Rectal smooth muscle tissue (tissue), 1 donor: ENCODE measurements around the gene PHF13.

ENCODE experiments used
- H3K27ac ChIP-seq: one replicate; pipeline ENCODE4 v1.7.0; 2013; ENCODE audit warnings: low read depth, low read length, inconsistent platforms
- H3K27me3 ChIP-seq: one replicate; pipeline ENCODE4 v1.7.0; 2013; ENCODE audit warnings: low read length; ENCODE audit not compliant: control insufficient read depth, insufficient read depth
- H3K36me3 ChIP-seq: one replicate; pipeline ENCODE4 v1.7.0; 2013; ENCODE audit warnings: low read length; ENCODE audit not compliant: control insufficient read depth, insufficient read depth
- H3K4me1 ChIP-seq: one replicate; pipeline ENCODE4 v1.7.0; 2013; ENCODE audit warnings: low read length; ENCODE audit not compliant: control insufficient read depth, insufficient read depth
- H3K4me3 ChIP-seq: one replicate; pipeline ENCODE4 v1.7.0; 2013; ENCODE audit warnings: low read length
- H3K9ac ChIP-seq: one replicate; pipeline ENCODE4 v1.7.0; 2013; ENCODE audit warnings: low read length

Gene PHF13

DNA sequence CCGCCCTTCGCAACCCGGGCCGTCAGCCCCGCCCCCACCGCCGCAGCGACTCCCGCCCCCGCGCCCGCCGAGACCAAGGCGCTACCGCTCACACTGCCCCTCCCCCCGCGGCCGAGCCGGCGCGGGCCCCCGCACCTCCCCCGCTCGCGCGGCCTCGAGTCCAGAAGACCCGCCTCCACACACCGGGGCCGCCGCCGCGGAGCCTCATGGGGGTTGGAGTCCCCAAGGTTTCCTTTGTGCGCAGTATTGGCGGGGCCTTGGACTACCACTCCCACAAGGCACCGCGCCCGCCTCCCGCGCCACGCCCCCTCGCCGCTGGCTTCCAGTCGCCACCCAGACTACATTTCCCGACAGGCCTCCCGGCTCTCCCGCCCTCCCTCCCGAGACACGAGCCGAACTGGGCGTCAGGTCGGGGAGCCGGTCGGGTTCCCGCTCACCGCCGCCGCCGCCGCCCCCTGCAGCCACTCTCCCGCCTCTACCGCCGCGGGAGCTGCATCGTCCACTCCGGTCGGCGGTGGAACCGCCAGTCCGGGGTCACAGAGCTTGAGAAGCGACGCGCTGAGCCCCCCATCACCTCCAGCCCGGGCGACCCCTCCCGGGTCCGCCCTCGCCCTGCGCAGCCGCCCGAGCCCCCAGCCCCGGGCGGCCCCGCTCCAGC lies at the start of gene PHF13:
Gene PHF13 (plus strand): TSS at position 371 of the 658 bp plus-strand sequence. CDS start 336 bp downstream, outside the sequence.
- no peaks in the 10 kb centered on the region for H3K36me3 ChIP-seq
- no peaks in the 10 kb centered on the region for H3K27me3 ChIP-seq
- H3K4me1 ChIP-seq: peaks cover 6% of the 10 kb centered on the region
- peak within 1 kb of the TSS; percentile 66 for H3K9ac ChIP-seq
- peak within 1 kb of the TSS; percentile 93 for H3K4me3 ChIP-seq
- peak within 1 kb of the TSS; percentile 96 for H3K27ac ChIP-seq

GRCh38 chr1:6569033-6569432 lies 44.5 kb upstream of the PHF13 start:
- H3K36me3 ChIP-seq: no peaks in the 10 kb centered on the region
- no peak overlapping the region for H3K9ac ChIP-seq
- no peaks in the 10 kb centered on the region for H3K27me3 ChIP-seq
- H3K27ac ChIP-seq: no peak overlapping the region
- no peak overlapping the region for H3K4me3 ChIP-seq
- H3K4me1 ChIP-seq: no peaks in the 10 kb centered on the region

- Histone ChIP-seq H3K4me1 (no peaks in the 10 kb centered on the region), H3K4me3 (no peak overlapping the region), H3K36me3 (no peaks in the 10 kb centered on the region), H3K9ac (no peak overlapping the region), H3K27me3 (no peaks in the 10 kb centered on the region), H3K27ac (no peak overlapping the region)
Observed at GRCh38 chr1:6570100-6570499, 43.4 kb upstream of the PHF13 start.

GRCh38 chr1:6570987-6571386 lies 42.5 kb upstream of the PHF13 start:
- Histone ChIP-seq H3K27me3 (no peaks in the 10 kb centered on the region), H3K4me3 (no peak overlapping the region), H3K4me1 (no peaks in the 10 kb centered on the region), H3K36me3 (no peaks in the 10 kb centered on the region), H3K9ac (no peak overlapping the region), H3K27ac (no peak overlapping the region)

- H3K36me3 ChIP-seq: no peaks in the 10 kb centered on the region
- H3K27me3 ChIP-seq: no peaks in the 10 kb centered on the region
- H3K4me1 ChIP-seq: no peaks in the 10 kb centered on the region
- H3K27ac ChIP-seq: no peak overlapping the region
- H3K9ac ChIP-seq: no peak overlapping the region
- H3K4me3 ChIP-seq: no peak overlapping the region
Observed at GRCh38 chr1:6572653-6573383, 40.7 kb upstream of the PHF13 start.

DNA sequence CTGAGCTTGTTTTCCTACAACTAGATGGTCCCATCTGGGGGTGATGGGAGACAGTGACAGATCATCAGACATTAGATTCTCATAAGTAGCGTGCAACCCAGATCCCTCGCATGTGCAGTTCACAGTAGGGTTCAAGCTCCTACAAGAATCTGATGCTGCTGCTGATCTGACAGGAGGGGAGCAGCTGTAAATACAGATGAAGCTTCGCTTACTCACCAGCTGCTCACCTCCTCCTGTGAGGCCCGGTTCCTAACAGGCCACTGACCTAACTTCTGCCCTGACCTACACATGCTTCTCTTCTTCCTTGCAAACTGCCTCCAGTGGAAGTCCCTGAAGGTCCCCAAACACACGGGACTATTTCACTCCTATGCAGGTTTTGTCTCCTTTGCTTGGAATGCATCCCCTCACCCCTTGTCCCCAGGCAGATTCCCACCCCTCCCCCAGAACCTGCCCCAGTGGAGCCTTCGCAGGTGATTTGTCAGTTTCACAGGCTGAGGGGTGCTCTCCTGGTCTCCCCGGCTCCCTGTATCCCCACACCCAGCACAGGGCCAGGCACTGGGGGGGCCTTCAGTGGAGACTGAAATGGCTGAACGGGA lies 39.4 kb upstream of the PHF13 start:
- H3K4me3 ChIP-seq: no peak overlapping the region
- H3K27me3 ChIP-seq: no peaks in the 10 kb centered on the region
- H3K9ac ChIP-seq: no peak overlapping the region
- H3K4me1 ChIP-seq: peaks cover 3% of the 10 kb centered on the region
- H3K36me3 ChIP-seq: no peaks in the 10 kb centered on the region
- H3K27ac ChIP-seq: no peak overlapping the region

GRCh38 chr1:6574818-6575217 lies 38.7 kb upstream of the PHF13 start:
- Histone ChIP-seq H3K36me3 (no peaks in the 10 kb centered on the region), H3K9ac (no peak overlapping the region), H3K27me3 (no peaks in the 10 kb centered on the region), H3K4me1 (peaks cover 6% of the 10 kb centered on the region), H3K27ac (no peak overlapping the region), H3K4me3 (no peak overlapping the region)

DNA sequence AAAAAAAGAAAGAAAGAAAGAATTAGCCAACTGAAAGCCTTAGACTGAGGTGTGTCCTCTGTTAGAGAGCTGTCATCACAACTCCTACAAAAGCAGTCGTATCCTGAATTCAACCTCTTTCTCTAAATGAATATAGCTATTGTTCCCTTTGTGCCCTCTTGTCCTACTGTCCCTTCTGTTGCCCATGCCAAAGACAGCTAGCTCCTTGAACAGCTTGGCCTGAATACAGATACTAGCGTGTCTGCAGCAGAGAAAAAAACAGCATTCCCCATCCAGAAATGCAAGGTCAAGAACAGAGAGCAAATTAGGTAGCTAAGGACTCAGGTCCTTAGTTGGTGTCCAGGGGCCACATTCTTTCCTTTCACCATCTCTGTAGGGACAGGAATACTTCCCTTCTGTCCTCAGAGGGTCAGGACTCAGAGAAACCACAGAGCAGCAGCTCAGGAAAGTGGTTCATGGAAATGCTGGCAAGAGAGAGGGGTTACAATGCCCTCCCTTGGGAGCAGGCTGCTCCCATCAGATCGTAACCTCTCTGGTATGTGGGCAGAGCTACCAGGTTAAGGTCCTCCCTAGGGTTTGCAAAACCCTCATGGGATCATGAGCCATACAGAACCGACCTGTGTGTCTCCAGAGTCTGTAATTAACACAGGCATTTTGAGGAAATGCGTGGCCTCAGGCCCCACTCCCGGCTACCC lies 35.6 kb upstream of the PHF13 start:
- Histone ChIP-seq H3K4me3 (no peak overlapping the region), H3K9ac (no peak overlapping the region), H3K4me1 (peaks cover 12% of the 10 kb centered on the region), H3K27me3 (no peaks in the 10 kb centered on the region), H3K36me3 (no peaks in the 10 kb centered on the region), H3K27ac (no peak overlapping the region)

DNA sequence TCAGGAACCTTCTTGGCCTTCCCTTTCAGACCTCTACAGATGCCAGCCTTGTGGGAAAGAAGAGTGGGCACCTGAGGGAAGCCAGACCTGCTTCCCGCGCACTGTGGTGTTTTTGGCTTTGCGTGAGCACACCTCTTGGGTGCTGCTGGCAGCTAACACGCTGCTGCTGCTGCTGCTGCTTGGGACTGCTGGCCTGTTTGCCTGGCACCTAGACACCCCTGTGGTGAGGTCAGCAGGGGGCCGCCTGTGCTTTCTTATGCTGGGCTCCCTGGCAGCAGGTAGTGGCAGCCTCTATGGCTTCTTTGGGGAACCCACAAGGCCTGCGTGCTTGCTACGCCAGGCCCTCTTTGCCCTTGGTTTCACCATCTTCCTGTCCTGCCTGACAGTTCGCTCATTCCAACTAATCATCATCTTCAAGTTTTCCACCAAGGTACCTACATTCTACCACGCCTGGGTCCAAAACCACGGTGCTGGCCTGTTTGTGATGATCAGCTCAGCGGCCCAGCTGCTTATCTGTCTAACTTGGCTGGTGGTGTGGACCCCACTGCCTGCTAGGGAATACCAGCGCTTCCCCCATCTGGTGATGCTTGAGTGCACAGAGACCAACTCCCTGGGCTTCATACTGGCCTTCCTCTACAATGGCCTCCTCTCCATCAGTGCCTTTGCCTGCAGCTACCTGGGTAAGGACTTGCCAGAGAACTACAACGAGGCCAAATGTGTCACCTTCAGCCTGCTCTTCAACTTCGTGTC lies 34.7 kb upstream of the PHF13 start:
- peak overlapping the region; percentile 94 for H3K27ac ChIP-seq
- peaks cover 12% of the 10 kb centered on the region for H3K4me1 ChIP-seq
- peak overlapping the region; percentile 83 for H3K4me3 ChIP-seq
- peak overlapping the region; percentile 25 for H3K9ac ChIP-seq
- H3K36me3 ChIP-seq: no peaks in the 10 kb centered on the region
- no peaks in the 10 kb centered on the region for H3K27me3 ChIP-seq

DNA sequence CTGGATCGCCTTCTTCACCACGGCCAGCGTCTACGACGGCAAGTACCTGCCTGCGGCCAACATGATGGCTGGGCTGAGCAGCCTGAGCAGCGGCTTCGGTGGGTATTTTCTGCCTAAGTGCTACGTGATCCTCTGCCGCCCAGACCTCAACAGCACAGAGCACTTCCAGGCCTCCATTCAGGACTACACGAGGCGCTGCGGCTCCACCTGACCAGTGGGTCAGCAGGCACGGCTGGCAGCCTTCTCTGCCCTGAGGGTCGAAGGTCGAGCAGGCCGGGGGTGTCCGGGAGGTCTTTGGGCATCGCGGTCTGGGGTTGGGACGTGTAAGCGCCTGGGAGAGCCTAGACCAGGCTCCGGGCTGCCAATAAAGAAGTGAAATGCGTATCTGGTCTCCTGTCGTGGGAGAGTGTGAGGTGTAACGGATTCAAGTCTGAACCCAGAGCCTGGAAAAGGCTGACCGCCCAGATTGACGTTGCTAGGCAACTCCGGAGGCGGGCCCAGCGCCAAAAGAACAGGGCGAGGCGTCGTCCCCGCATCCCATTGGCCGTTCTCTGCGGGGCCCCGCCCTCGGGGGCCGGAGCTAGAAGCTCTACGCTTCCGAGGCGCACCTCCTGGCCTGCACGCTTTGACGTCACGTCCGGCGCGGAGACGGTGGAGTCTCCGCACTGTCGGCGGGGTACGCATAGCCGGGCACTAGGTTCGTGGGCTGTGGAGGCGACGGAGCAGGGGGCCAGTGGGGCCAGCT lies 34.0 kb upstream of the PHF13 start, which contains the start of gene ZBTB48:
Gene ZBTB48 (plus strand): TSS at position 621 of the 745 bp plus-strand sequence. CDS start 616 bp downstream, outside the sequence.
- H3K4me1 ChIP-seq: peaks cover 12% of the 10 kb centered on the region
- no peaks in the 10 kb centered on the region for H3K36me3 ChIP-seq
- peak within 1 kb of the TSS; percentile 38 for H3K9ac ChIP-seq
- peak within 1 kb of the TSS; percentile 83 for H3K4me3 ChIP-seq
- H3K27me3 ChIP-seq: no peaks in the 10 kb centered on the region
- peak within 1 kb of the TSS; percentile 94 for H3K27ac ChIP-seq

- H3K4me3 ChIP-seq: peak overlapping the region; percentile 83
- peaks cover 12% of the 10 kb centered on the region for H3K4me1 ChIP-seq
- H3K27ac ChIP-seq: peak overlapping the region; percentile 94
- no peaks in the 10 kb centered on the region for H3K36me3 ChIP-seq
- peak overlapping the region; percentile 38 for H3K9ac ChIP-seq
- H3K27me3 ChIP-seq: no peaks in the 10 kb centered on the region
Observed at GRCh38 chr1:6580119-6580592, 33.4 kb upstream of the PHF13 start.
